ENCODE measurements around the gene OSBPL5. TPM values are rescaled to one million over a fixed set of nuclear protein-coding genes. Genes with fewer than 3 reads are reported as not detected.

Gene OSBPL5
- total and polyA plus RNA-seq, 9 of the 15 experiments (the other 6 are each of a cell fraction or from before 2014, with no cell fraction given), result 0.06 to 14.8 (median 3.2) TPM

GRCh38 chr11:3165152-3165705 lies at the start of gene OSBPL5 (continued):
- peak in 1 of 3 experiments; percentile 30; a peak in 1 of 6 replicates for TF ChIP-seq ZBTB11 (CRISPR knock-in tag; IDR thresholded peaks at IDR 0.05)
- TF ChIP-seq ZNF511 (CRISPR knock-in tag; IDR thresholded peaks at IDR 0.05), result 0 out of 2 replicates have a peak, but pooled peaks have one; percentile 37
- TF ChIP-seq POLR2G (IDR thresholded peaks at IDR 0.05; ENCODE audit: low read depth, low read length), result peak; percentile 83
- TF ChIP-seq POLR2AphosphoS5 (IDR thresholded peaks at IDR 0.05; ENCODE audit: control insufficient read depth, insufficient read depth, low read depth, low read length), result peak; percentile 44; the same call in 1 of the 2 replicates
- TF ChIP-seq TAF1 (IDR thresholded peaks at IDR 0.05; ENCODE audit: control insufficient read depth, extremely low read depth, insufficient read depth, low read length, severe bottlenecking), result peak; percentile 72
- 0 out of 4 replicates have a peak, but pooled peaks of 1 of the 2 experiments have one; percentile 41 for TF ChIP-seq ZNF639 (CRISPR knock-in tag; conservative IDR thresholded peaks at IDR 0.05 in 1 of 2, IDR thresholded peaks at IDR 0.05 in 1 of 2)
- peak; percentile 25; the same call in 1 of the 2 replicates for TF ChIP-seq ZFX (CRISPR knock-in tag; IDR thresholded peaks at IDR 0.05)
- TF ChIP-seq IRF2 (CRISPR knock-in tag; IDR thresholded peaks at IDR 0.05), result no peak
- 0 out of 2 replicates have a peak, but pooled peaks have one; percentile 9 for TF ChIP-seq ZNF384 (IDR thresholded peaks at IDR 0.05; ENCODE audit: low read depth, low read length)
- no peak for TF ChIP-seq SRSF7 (optimal IDR thresholded peaks at IDR 0.05; ENCODE audit: low read depth, low read length)
- TF ChIP-seq VEZF1 (CRISPR knock-in tag; IDR thresholded peaks at IDR 0.05), result peak; percentile 80
- no peak for TF ChIP-seq KDM2B (CRISPR knock-in tag; IDR thresholded peaks at IDR 0.05)
- 0 out of 2 replicates have a peak, but pooled peaks have one; percentile 16 for TF ChIP-seq ZBTB9 (CRISPR knock-in tag; IDR thresholded peaks at IDR 0.05)
- TF ChIP-seq TBP (optimal IDR thresholded peaks at IDR 0.05; ENCODE audit: low read depth, low read length), result peak; percentile 39
- TF ChIP-seq SIN3A (IDR thresholded peaks at IDR 0.05; ENCODE audit: borderline replicate concordance in 2 of 2, control insufficient read depth in 1 of 2, low read depth in 2 of 2, low read length in 2 of 2), result peak in 1 of 2 experiments; percentile 62; a peak in 1 of 4 replicates
